ENCODE data around the gene CACFD1. TPM values are rescaled to one million over a fixed set of nuclear protein-coding genes. Genes with fewer than 3 reads are reported as not detected.

CACFD1 gene
- total and polyA plus RNA-seq, 2 donors (not counting 3 experiments of a cell fraction or from before 2014, with no cell fraction given) = 9.7 to 11.5 TPM

- H3K79me2 ChIP-seq (ENCODE audit: control insufficient read depth, insufficient read depth, low read length) = peaks cover 8% of the 10 kb centered on the region
- dilution Hi-C loops (cut with MboI; ENCODE audit: extremely low pct_ligation_motif_present, low sequenced_read_pairs) = no loop called here
- FAIRE-seq (no peak), DNase-seq (ENCODE audit: low read depth, low spot score) (no peak)
- H2AFZ ChIP-seq (ENCODE audit: low read depth, low read length) = no peak overlapping the region
- H3K4me3 ChIP-seq (replicated peaks in 1 of 3; ENCODE audit: insufficient read depth in 1 of 3, low read depth in 1 of 3, low read length in 3 of 3) = no peak overlapping the region
- CTCF ChIA-PET = interaction anchor here (1.1 kb wide), 1 partner anchor 12 kb away, joined by 3 read pairs; no protein-coding TSS in a partner anchor
- no peak overlapping the region for H3K27ac ChIP-seq (ENCODE audit: insufficient read depth, low read depth, low read length)
- H3K27me3 ChIP-seq (ENCODE audit: control insufficient read depth in 2 of 2, insufficient read depth in 2 of 2, low read length in 2 of 2) = no peaks in the 10 kb centered on the region
- no peak overlapping the region for H3K9ac ChIP-seq (replicated peaks; ENCODE audit: extremely low read depth, insufficient read depth, low read length)
- H3K4me2 ChIP-seq (ENCODE audit: insufficient read depth, low read length) = no peak overlapping the region
- peaks cover 3 to 36% of the 10 kb centered on the region in 2 experiments for H3K36me3 ChIP-seq (ENCODE audit: control insufficient read depth in 2 of 2, extremely low read depth in 1 of 2, insufficient read depth in 2 of 2, low read length in 2 of 2)
- intact Hi-C loops (cut with micrococcal nuclease) = no loop called here
- peaks cover 6% of the 10 kb centered on the region for H3K4me1 ChIP-seq (ENCODE audit: control insufficient read depth, extremely low read depth, insufficient read depth, low read length)
- no peaks in the 10 kb centered on the region for H3K9me3 ChIP-seq (replicated peaks; ENCODE audit: control insufficient read depth, insufficient read depth, low read length)
- BruUV-seq (replicated peaks) = no TSS peak
- no peaks in the 10 kb centered on the region for H4K20me1 ChIP-seq (replicated peaks; ENCODE audit: control insufficient read depth, extremely low read depth, insufficient read depth, low read length)
- no peaks in the 10 kb centered on the region for H3K9me1 ChIP-seq (replicated peaks; ENCODE audit: control insufficient read depth, extremely low read depth, insufficient read depth, low read length)
- POLR2A ChIA-PET = no interaction called here
- TF ChIP-seq FOS (IDR thresholded peaks at IDR 0.05; ENCODE audit: borderline replicate concordance, insufficient read depth, low read length) (no peak), GATA2 (IDR thresholded peaks at IDR 0.05; ENCODE audit: insufficient read depth, insufficient read length, low read depth, low read length) (no peak), EZH2 (IDR thresholded peaks at IDR 0.05; ENCODE audit: borderline replicate concordance, low read depth, low read length, severe bottlenecking) (no peak), MYC (IDR thresholded peaks at IDR 0.05; ENCODE audit: low read depth, low read length) (no peak), POLR2A (IDR thresholded peaks at IDR 0.05; ENCODE audit: low read depth, low read length) (no peak)
These were observed 14.4 kb downstream of the CACFD1 start for GRCh38 chr9:133474215-133474614.

DNA sequence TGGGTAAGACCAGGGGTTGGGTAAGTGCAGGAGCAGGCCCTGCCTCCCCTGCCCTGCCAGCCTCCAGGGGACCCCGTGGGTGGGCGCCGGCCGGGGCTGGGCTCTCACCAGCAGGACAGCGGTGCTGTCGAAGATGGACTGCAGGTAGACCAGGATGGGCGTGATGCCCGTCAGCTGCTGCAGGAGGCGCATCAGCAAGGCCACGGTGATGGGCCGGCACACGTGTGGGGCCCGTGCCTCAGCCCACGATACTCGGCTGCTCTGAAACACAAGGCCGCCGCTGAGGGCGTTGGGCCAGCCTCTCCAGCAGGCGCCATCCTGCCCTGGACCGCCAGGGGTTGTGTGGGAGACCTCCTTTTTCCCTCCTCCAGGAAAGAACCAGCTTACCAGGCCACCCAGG lies 15.1 kb downstream of the CACFD1 start:
- Histone ChIP-seq H3K4me2 (ENCODE audit: insufficient read depth, low read length) (no peak overlapping the region), H3K4me3 (replicated peaks in 1 of 3; ENCODE audit: insufficient read depth in 1 of 3, low read depth in 1 of 3, low read length in 3 of 3) (no peak overlapping the region), H3K9me3 (replicated peaks; ENCODE audit: control insufficient read depth, insufficient read depth, low read length) (no peaks in the 10 kb centered on the region), H3K27ac (ENCODE audit: insufficient read depth, low read depth, low read length) (no peak overlapping the region), H4K20me1 (replicated peaks; ENCODE audit: control insufficient read depth, extremely low read depth, insufficient read depth, low read length) (no peaks in the 10 kb centered on the region), H2AFZ (ENCODE audit: low read depth, low read length) (no peak overlapping the region), H3K9me1 (replicated peaks; ENCODE audit: control insufficient read depth, extremely low read depth, insufficient read depth, low read length) (no peaks in the 10 kb centered on the region), H3K79me2 (ENCODE audit: control insufficient read depth, insufficient read depth, low read length) (peaks cover 8% of the 10 kb centered on the region), H3K4me1 (ENCODE audit: control insufficient read depth, extremely low read depth, insufficient read depth, low read length) (peaks cover 6% of the 10 kb centered on the region), H3K27me3 (ENCODE audit: control insufficient read depth in 2 of 2, insufficient read depth in 2 of 2, low read length in 2 of 2) (no peaks in the 10 kb centered on the region), H3K36me3 (ENCODE audit: control insufficient read depth in 2 of 2, extremely low read depth in 1 of 2, insufficient read depth in 2 of 2, low read length in 2 of 2) (peaks cover 3 to 36% of the 10 kb centered on the region in 2 experiments), H3K9ac (replicated peaks; ENCODE audit: extremely low read depth, insufficient read depth, low read length) (no peak overlapping the region)
- intact Hi-C loops (cut with micrococcal nuclease) = no loop called here
- TF ChIP-seq FOS (IDR thresholded peaks at IDR 0.05; ENCODE audit: borderline replicate concordance, insufficient read depth, low read length) (no peak), GATA2 (IDR thresholded peaks at IDR 0.05; ENCODE audit: insufficient read depth, insufficient read length, low read depth, low read length) (no peak), CTCF (IDR thresholded peaks at IDR 0.05; ENCODE audit: extremely low read depth in 1 of 2, insufficient read depth in 1 of 2, low read depth in 1 of 2, low read length in 2 of 2) (no peak), MYC (IDR thresholded peaks at IDR 0.05; ENCODE audit: low read depth, low read length) (no peak), POLR2AphosphoS5 (IDR thresholded peaks at IDR 0.05; ENCODE audit: insufficient read depth, low read depth, low read length) (no peak)
- dilution Hi-C loops (cut with MboI; ENCODE audit: extremely low pct_ligation_motif_present, low sequenced_read_pairs) = no loop called here
- FAIRE-seq (no peak), DNase-seq (ENCODE audit: low read depth, low spot score) (no peak)
- POLR2A ChIA-PET = no interaction called here
- BruUV-seq (replicated peaks) = no TSS peak
- CTCF ChIA-PET = interaction anchor here (1.1 kb wide), 1 partner anchor 11 kb away, joined by 3 read pairs; no protein-coding TSS in a partner anchor

Measured in endothelial cell of umbilical vein (primary cell).